CD14-positive monocyte (primary cell): ENCODE data around the gene NRN1L. TPM values are rescaled to one million over a fixed set of nuclear protein-coding genes. Genes with fewer than 3 reads are reported as not detected.

Experiments
- DNase-seq, 3 donors: peaks; one replicate each; pipeline ENCODE4 v3.0.0-alpha.2; 2011 to 2022
- H2AFZ ChIP-seq: 2 replicates; pipeline ENCODE4 v1.6.0; 2012; ENCODE audit warnings: mild to moderate bottlenecking, low read depth, low read length, inconsistent platforms; ENCODE audit not compliant: insufficient read depth, poor library complexity, severe bottlenecking
- H3K27ac ChIP-seq, 2 donors: 1 replicate in 1 of 2; 2 replicates in 1 of 2; pipeline ENCODE4 v1.5.1; 2012 to 2013; ENCODE audit warnings: low read length in 2 of 2, control low read depth in 1 of 2, inconsistent platforms in 1 of 2, low read depth in 1 of 2, mild to moderate bottlenecking in 1 of 2
- H3K27me3 ChIP-seq, 2 donors: one replicate each; pipeline versions ENCODE4 v1.6.0 to v1.6.1; 2011 to 2013; ENCODE audit warnings: low read length in 2 of 2; ENCODE audit not compliant: control insufficient read depth in 2 of 2, insufficient read depth in 2 of 2
- H3K36me3 ChIP-seq, 2 donors: replicated peaks in 1 of 2; 1 replicate in 1 of 2; 2 replicates in 1 of 2; pipeline versions ENCODE4 v1.5.1 to v1.6.1; 2012 to 2013; ENCODE audit warnings: low read length in 2 of 2, control low read depth in 1 of 2, inconsistent platforms in 1 of 2, mild to moderate bottlenecking in 1 of 2; ENCODE audit not compliant: insufficient read depth in 2 of 2, control insufficient read depth in 1 of 2
- H3K4me1 ChIP-seq, 2 donors: 1 replicate in 1 of 2; 2 replicates in 1 of 2; pipeline versions ENCODE4 v1.5.1 to v1.6.1; 2012 to 2013; ENCODE audit warnings: low read length in 2 of 2, control low read depth in 1 of 2, inconsistent platforms in 1 of 2, mild to moderate bottlenecking in 1 of 2, moderate library complexity in 1 of 2; ENCODE audit not compliant: insufficient read depth in 2 of 2, control insufficient read depth in 1 of 2
- H3K4me2 ChIP-seq: replicated peaks from 2 replicates; pipeline ENCODE3; 2012; ENCODE audit warnings: low read length, moderate library complexity, mild to moderate bottlenecking; ENCODE audit not compliant: poor library complexity, severe bottlenecking; ENCODE audit errors: extremely low read depth
- H3K4me3 ChIP-seq, 3 experiments: fragments of 200-600 bp in 1 of 3; sonication (generic) in 1 of 3; replicated peaks in 1 of 3; 1 replicate in 2 of 3; 2 replicates in 1 of 3; pipeline ENCODE4 v1.5.1; 2011 to 2013; ENCODE audit warnings: low read length in 3 of 3, mild to moderate bottlenecking in 3 of 3, control low read depth in 2 of 3, low read depth in 2 of 3, inconsistent platforms in 1 of 3, moderate library complexity in 1 of 3
- H3K79me2 ChIP-seq: 2 replicates; pipeline ENCODE4 v1.6.0; 2012; ENCODE audit warnings: mild to moderate bottlenecking, control low read depth, inconsistent platforms, low read length, moderate library complexity; ENCODE audit not compliant: insufficient read depth
- H3K9ac ChIP-seq: 2 replicates; pipeline ENCODE4 v1.6.0; 2017; ENCODE audit warnings: low read length, mild to moderate bottlenecking; ENCODE audit not compliant: insufficient read depth, poor library complexity, severe bottlenecking
- H3K9me3 ChIP-seq, 2 donors: replicated peaks in 1 of 2; 1 replicate in 1 of 2; 2 replicates in 1 of 2; pipeline versions ENCODE4 v1.5.1 to v1.6.1; 2012 to 2013; ENCODE audit warnings: low read length in 2 of 2, control low read depth in 1 of 2; ENCODE audit not compliant: control insufficient read depth in 1 of 2, insufficient read depth in 1 of 2
- H4K20me1 ChIP-seq: 2 replicates; pipeline ENCODE4 v1.6.0; 2012; ENCODE audit warnings: mild to moderate bottlenecking, low read length, control low read depth, moderate library complexity; ENCODE audit not compliant: insufficient read depth
- H3K27ac Mint-ChIP-seq, 7 donors: one replicate each; pipeline ENCODE4 v1.8.0; 2020; ENCODE audit warnings: mild to moderate bottlenecking in 7 of 7, mixed read lengths in 7 of 7, moderate library complexity in 6 of 7, inconsistent platforms in 2 of 7
- H3K27me3 Mint-ChIP-seq, 3 donors: one replicate each; pipeline ENCODE4 v1.8.0; 2021 to 2022; ENCODE audit warnings: low read depth in 3 of 3, mild to moderate bottlenecking in 3 of 3, mixed read lengths in 3 of 3, moderate library complexity in 3 of 3, inconsistent platforms in 1 of 3
- H3K36me3 Mint-ChIP-seq, 2 donors: one replicate each; pipeline ENCODE4 v1.8.0; 2020; ENCODE audit warnings: mixed read lengths in 2 of 2, inconsistent platforms in 1 of 2, mild to moderate bottlenecking in 1 of 2
- H3K4me1 Mint-ChIP-seq: one replicate; pipeline ENCODE4 v1.8.0; 2020; ENCODE audit warnings: mild to moderate bottlenecking, mixed read lengths
- H3K4me3 Mint-ChIP-seq, 2 donors: one replicate each; pipeline ENCODE4 v1.8.0; 2020; ENCODE audit warnings: mild to moderate bottlenecking in 2 of 2, mixed read lengths in 2 of 2, moderate library complexity in 1 of 2
- H3K9me3 Mint-ChIP-seq, 7 donors: one replicate each; pipeline ENCODE4 v1.8.0; 2020 to 2022; ENCODE audit warnings: mixed read lengths in 7 of 7, mild to moderate bottlenecking in 6 of 7, moderate library complexity in 6 of 7, inconsistent platforms in 2 of 7
- WGBS: methylation state at CpG from one replicate; pipeline ENCODE4 v1.1.5; 2013; ENCODE audit warnings: missing lambda C conversion rate; ENCODE audit not compliant: insufficient coverage; 5-methylcytosine and 5-hydroxymethylcytosine counted together
- intact Hi-C, 2 donors: fragments of 100-400 bp; cut with micrococcal nuclease; formaldehyde crosslinking; loops; one replicate each; pipeline versions ENCODE4 v1.15.0 to v1.15.1; 2023
- polyA plus RNA-seq, 3 donors: library from polyadenylated mRNA; depleted of rRNA in 1 of 3; unstranded in 2 of 3; stranded (reverse) in 1 of 3; fragments of 300-500 nt in 2 of 3; fragments of >200 nt in 1 of 3; fragmentation: Illumina TruSeq in 2 of 3; gene quantifications; 1 replicate in 2 of 3; 2 replicates in 1 of 3; pipeline ENCODE4 v1.2.3, GENCODE V29; 2012 to 2021
- TF ChIP-seq, protein P1 (sequence below): fragments of 200-600 bp; IDR thresholded peaks from one replicate; pipeline ENCODE4 v1.8.0; 2022; ENCODE audit warnings: antibody characterized with exemption, mild to moderate bottlenecking

The NRN1L gene
- polyA plus RNA-seq, 3 donors: 0.50 to 3.6 TPM; not detected in 1

GRCh38 chr16:67883146-67883871, 1.4 kb upstream of the NRN1L start:
- peaks cover 0 to 2% (median 2%) of the 10 kb centered on the region in 3 donors for H3K27me3 Mint-ChIP-seq
- H3K27ac ChIP-seq: peak overlapping the region in 1 of 2 donors; percentile 14
- no peaks in the 10 kb centered on the region for H3K4me1 ChIP-seq
- H3K4me3 Mint-ChIP-seq: no peak overlapping the region
- no peaks in the 10 kb centered on the region for H3K27me3 ChIP-seq
- H3K27ac Mint-ChIP-seq: peak overlapping the region in 5 of 7 donors; percentile 42 to 63 (median 54)
- TF ChIP-seq, protein P1, sequence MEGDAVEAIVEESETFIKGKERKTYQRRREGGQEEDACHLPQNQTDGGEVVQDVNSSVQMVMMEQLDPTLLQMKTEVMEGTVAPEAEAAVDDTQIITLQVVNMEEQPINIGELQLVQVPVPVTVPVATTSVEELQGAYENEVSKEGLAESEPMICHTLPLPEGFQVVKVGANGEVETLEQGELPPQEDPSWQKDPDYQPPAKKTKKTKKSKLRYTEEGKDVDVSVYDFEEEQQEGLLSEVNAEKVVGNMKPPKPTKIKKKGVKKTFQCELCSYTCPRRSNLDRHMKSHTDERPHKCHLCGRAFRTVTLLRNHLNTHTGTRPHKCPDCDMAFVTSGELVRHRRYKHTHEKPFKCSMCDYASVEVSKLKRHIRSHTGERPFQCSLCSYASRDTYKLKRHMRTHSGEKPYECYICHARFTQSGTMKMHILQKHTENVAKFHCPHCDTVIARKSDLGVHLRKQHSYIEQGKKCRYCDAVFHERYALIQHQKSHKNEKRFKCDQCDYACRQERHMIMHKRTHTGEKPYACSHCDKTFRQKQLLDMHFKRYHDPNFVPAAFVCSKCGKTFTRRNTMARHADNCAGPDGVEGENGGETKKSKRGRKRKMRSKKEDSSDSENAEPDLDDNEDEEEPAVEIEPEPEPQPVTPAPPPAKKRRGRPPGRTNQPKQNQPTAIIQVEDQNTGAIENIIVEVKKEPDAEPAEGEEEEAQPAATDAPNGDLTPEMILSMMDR: no peak
- intact Hi-C loops: loop anchor here (2.0 to 10.0 kb wide), 3 partner anchors 179 to 351 kb away; partner anchors contain the start of gene ESRP2 (in 1 of the 2)
- peaks cover 81 to 89% of the 10 kb centered on the region in 2 donors for H3K36me3 ChIP-seq
- no peaks in the 10 kb centered on the region for H3K9me3 ChIP-seq
- H3K79me2 ChIP-seq: no peaks in the 10 kb centered on the region
- DNase-seq: no peak
- no peaks in the 10 kb centered on the region for H3K4me1 Mint-ChIP-seq
- no peak overlapping the region for H3K9ac ChIP-seq
- H2AFZ ChIP-seq: no peak overlapping the region
- H3K36me3 Mint-ChIP-seq: peaks cover 65 to 89% of the 10 kb centered on the region in 2 donors
- H4K20me1 ChIP-seq: peaks cover 3% of the 10 kb centered on the region
- H3K4me3 ChIP-seq: no peak overlapping the region
- H3K4me2 ChIP-seq: no peak overlapping the region
- no peaks in the 10 kb centered on the region for H3K9me3 Mint-ChIP-seq
- 90% methylated on average over 2 of the region's 6 CpGs for WGBS

DNA sequence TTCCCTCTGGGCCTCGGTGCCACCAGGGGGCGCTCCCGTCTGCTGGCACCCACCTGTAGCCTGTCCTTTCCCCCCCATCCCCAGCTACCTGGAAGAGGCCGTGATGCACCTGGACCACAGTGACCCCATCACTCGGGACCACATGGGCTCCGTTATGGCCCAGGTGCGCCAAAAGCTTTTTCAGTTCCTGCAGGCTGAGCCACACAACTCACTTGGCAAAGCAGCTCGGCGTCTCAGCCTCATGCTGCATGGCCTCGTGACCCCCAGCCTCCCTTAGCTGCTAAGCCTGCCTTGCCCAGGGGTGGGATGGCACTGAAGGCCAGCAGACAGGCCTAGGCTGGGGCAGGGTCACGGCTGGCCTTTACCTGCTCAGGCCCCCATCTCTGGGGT, 818 bp upstream of the NRN1L start:
- Histone ChIP-seq H3K4me1 (no peaks in the 10 kb centered on the region), H3K36me3 (peaks cover 75 to 84% of the 10 kb centered on the region in 2 donors), H3K4me3 (no peak overlapping the region), H3K27ac (peak overlapping the region in 1 of 2 donors; percentile 11), H2AFZ (no peak overlapping the region), H4K20me1 (peaks cover 3% of the 10 kb centered on the region), H3K9me3 (no peaks in the 10 kb centered on the region), H3K79me2 (no peaks in the 10 kb centered on the region), H3K4me2 (no peak overlapping the region), H3K27me3 (no peaks in the 10 kb centered on the region), H3K9ac (no peak overlapping the region)
- 66% methylated on average over 11 of the region's 11 CpGs for WGBS
- TF ChIP-seq, protein P1: peak; percentile 93
- intact Hi-C loops: loop anchor here (2.0 to 10.0 kb wide), 3 partner anchors 178 to 351 kb away; partner anchors contain the start of gene ESRP2 (in 1 of the 2)
- peaks cover 0 to 2% (median 2%) of the 10 kb centered on the region in 3 donors for H3K27me3 Mint-ChIP-seq
- H3K9me3 Mint-ChIP-seq: no peaks in the 10 kb centered on the region
- peak overlapping the region in 1 of 7 donors; percentile 43 for H3K27ac Mint-ChIP-seq
- H3K36me3 Mint-ChIP-seq: peaks cover 60 to 86% of the 10 kb centered on the region in 2 donors
- no peak overlapping the region for H3K4me3 Mint-ChIP-seq
- no peaks in the 10 kb centered on the region for H3K4me1 Mint-ChIP-seq
- DNase-seq: peak; percentile 27 to 53 (median 47)
